Kidney tubule cell (primary cell): ENCODE results near the gene CDC34.
"Not testable (repeated sequence)": the region's sequence is repeated elsewhere in the genome, so short reads cannot be mapped to it uniquely, and the experiment has no call there.

Source experiments
- DNase-seq: peaks from one replicate; pipeline ENCODE4 v3.0.0-alpha.2; 2018; ENCODE audit warnings: low spot score

CDC34 gene

DNA sequence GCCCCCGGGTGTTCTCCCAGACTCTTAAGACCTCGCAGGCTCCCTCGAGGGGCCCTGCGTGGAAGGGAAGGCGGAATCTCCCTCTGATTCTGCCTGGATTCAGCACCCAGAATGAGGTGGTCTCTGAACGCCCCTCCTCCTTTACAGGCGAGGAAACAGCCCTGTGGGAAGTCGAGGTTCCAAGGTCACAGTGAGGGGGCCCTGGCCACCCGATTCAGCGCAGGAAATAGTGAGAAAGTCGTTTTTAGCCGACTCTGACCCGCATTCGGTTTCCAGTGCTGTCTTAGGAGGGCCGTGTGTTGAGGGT is 41.9 kb downstream of the CDC34 start:
- no peak for DNase-seq

- peak; percentile 59 for DNase-seq
Measured at GRCh38 chr19:574658-575526, 43.3 kb downstream of the CDC34 start.

GRCh38 chr19:575527-576506 is 44.3 kb downstream of the CDC34 start:
- DNase-seq: peak; percentile 85

GRCh38 chr19:576768-577438 is 45.3 kb downstream of the CDC34 start:
- DNase-seq: no peak

DNA sequence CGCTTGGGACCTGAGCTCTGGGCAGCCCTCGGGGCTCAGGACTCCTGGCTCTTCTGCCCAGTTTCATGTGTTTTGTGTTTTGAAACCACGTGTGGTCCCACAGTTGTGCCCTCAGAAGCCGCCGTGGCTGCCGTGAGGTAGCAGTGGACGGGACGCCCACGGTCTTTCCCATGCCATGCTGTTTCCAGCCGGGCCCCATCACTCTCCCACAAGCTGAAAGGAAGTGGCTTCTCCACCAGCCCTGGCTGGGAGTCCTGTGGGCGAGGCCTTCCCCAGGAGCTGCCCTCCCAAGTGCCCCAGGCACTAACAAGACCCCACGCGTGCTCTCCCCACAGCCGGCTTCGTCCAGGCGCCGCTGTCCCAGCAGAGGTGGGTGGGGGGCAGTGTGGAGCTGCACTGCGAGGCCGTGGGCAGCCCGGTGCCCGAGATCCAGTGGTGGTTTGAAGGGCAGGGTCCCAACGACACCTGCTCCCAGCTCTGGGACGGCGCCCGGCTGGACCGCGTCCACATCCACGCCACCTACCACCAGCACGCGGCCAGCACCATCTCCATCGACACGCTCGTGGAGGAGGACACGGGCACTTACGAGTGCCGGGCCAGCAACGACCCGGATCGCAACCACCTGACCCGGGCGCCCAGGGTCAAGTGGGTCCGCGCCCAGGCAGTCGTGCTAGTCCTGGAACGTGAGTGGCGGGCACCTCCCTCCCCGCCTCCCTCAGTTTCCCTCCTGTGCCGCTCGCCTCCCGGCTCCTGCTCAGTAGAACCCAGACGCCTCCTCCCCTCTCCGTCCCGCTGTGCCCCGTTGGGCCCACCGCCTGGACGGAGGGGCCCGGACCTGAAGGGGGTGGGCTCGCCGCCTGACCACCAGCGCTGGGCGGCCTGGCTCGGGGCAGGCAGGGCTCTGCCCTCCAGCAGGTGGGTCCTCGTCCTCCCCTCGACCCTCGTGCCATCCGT is 46.2 kb downstream of the CDC34 start:
- DNase-seq: no peak

- DNase-seq: no peak
Measured at GRCh38 chr19:579111-579841, 47.7 kb downstream of the CDC34 start.

- DNase-seq: no peak
Measured at GRCh38 chr19:579842-580155, 48.2 kb downstream of the CDC34 start.

DNA sequence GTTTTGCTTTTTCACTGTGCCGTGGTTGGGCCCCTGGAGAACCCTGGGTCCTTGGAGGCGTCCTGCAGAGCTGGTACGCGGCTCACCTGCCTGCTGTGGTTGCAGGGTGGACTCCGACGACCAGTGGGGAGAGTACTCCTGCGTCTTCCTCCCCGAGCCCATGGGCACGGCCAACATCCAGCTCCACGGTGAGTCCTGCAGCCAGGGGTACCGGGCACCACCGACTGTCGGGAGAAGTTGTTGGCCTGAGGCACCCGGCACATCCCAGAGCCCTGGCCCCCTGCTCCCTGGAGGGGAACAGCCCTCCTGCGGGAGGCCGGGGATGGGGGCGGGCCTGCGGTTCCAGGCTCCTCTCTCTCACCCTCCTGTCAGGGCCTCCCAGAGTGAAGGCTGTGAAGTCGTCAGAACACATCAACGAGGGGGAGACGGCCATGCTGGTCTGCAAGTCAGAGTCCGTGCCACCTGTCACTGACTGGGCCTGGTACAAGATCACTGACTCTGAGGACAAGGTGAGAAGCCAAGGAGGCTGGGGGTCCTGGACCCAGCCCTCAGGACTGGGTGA is 48.8 kb downstream of the CDC34 start:
- DNase-seq: no peak

DNA sequence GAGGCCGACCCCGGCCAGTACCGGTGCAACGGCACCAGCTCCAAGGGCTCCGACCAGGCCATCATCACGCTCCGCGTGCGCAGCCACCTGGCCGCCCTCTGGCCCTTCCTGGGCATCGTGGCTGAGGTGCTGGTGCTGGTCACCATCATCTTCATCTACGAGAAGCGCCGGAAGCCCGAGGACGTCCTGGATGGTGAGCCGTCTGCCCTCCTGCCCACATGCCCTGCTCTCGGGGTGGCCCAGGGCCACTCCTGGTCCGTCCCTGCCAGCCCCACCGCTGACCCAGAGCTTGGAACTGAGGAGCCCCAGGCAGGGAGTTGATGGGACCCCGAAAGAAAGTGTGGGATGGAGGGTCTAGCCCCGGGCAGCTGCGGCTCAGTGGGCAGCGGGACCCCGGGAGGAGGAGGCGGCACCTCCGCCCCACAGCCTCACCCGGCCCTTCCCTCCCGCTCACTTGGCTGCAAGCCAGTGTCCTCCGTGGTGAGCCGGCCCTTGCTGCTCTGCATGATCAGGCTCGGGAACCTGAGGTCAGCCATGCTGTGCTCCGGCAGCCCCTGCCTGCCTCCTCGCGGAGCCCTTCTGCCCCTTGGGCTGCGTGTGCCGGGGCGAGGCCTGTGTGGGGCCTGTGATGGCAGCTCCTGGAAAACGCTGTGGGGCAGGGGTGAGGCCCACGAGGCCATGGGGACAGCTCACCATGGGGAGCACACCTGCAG is 50.0 kb downstream of the CDC34 start:
- DNase-seq: no peak

GRCh38 chr19:582497-583197 is 51.1 kb downstream of the CDC34 start:
- no peak for DNase-seq

DNA sequence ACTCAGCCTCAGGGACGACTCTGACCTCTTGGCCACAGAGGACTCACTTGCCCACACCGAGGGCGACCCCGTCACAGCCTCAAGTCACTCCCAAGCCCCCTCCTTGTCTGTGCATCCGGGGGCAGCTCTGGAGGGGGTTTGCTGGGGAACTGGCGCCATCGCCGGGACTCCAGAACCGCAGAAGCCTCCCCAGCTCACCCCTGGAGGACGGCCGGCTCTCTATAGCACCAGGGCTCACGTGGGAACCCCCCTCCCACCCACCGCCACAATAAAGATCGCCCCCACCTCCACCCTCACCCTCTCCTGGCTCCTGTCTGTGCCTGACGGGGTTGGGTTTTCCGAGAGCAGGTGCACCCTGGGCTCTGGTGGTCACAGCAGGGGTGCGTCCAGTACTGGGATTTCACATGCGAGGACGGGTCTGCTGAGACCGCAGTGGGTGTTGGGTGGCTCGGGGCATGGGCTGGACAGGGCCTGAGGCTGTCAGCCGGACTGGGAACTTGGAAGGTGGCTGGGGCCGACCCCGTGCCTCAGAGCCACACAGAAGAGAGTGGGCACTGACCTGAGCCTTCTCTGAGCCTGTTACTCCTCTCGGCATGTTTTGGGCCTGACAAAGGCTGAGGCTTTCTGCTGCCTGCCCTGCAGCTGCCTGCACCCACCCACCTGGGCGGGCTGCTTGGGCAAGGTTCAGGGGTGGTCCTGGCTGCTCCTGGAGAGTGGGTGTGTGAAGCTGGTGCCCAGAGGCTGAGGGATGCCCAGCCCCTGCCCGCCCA is 51.8 kb downstream of the CDC34 start:
- DNase-seq: no peak

- DNase-seq: no peak
Measured at GRCh38 chr19:583968-584239, 52.3 kb downstream of the CDC34 start.

- peak; percentile 56 for DNase-seq
Measured at GRCh38 chr19:584240-585001, 52.9 kb downstream of the CDC34 start.

- DNase-seq: not testable (repeated sequence)
Measured at GRCh38 chr19:585146-585545, 53.6 kb downstream of the CDC34 start.

DNA sequence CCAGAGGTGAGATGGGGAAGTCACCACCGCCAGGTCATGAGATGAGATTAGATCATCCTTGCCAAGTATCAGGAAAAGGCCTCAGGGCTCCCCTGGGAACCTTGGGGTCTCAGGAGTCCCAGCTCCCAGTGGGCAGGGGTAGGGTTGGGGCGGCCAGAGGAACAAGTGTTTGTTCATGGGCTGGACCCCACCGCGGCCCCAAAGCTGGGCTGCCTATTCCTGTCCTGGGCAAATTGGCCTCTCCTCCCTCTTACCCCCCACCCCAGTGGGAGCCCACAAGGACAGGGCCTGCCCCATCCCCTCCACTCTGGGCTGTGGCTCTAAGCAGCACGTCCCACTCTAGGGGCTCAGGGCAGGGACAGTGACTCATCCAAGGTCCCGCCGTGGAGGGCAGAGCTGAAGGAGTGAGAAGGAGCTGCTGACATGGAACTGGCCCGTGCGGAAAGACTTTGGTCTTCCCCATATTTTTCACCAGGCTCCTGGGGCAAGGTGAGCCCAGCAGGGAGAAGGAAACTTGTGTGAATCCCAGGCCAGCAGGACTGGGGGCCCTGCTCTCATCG is 54.1 kb downstream of the CDC34 start:
- DNase-seq: no peak

DNA sequence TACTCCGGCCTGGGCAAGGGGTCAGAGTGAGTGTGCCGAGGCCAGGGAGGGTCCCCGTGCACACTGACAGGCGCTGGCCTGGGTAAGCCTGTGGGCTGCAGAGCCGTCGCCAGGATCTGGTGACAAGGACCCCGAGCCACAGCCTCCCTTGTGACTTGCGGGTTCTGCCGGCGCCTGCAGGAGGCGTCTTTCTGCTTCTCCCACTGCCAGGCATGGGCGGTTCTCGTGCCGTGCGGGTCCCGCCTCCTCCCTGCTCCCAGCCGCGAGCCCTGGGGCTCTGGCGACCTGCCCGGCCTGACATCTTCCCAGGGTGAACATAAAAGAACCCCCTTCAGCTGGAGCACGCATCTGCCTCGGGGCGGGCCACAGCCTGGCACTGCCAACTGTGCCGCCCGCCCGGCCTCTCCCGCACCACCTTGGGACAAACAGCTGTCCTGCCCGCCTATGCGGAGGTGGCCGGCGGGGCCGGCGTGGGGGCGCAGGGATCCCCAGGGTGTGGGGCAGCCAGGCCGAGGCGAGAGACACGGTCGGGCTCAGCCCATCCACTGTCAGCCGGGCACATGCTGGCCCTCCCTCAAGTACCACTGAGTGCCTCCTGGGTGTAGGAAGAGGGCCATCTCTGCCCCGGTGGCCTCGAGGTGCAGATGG is 56.7 kb downstream of the CDC34 start:
- peak; percentile 71 for DNase-seq
